Left ventricle myocardium inferior (tissue), 1 donor: ENCODE data around the gene PSD. TPM values are rescaled to one million over a fixed set of nuclear protein-coding genes. Genes with fewer than 3 reads are reported as not detected.
A peak's percentile ranks its signal among the peaks of the same experiment; 100 is the strongest.

Experiments used
- DNase-seq: peaks from one replicate; pipeline ENCODE4 v3.0.0-alpha.2; 2020
- H3K27ac ChIP-seq: fragments of 200-600 bp; replicated peaks from 2 replicates; pipeline ENCODE4 v1.8.0; 2021
- H3K27me3 ChIP-seq: fragments of 200-600 bp; 2 replicates; pipeline ENCODE4 v1.8.0; 2021; ENCODE audit warnings: low read depth
- H3K36me3 ChIP-seq: fragments of 200-600 bp; 2 replicates; pipeline ENCODE4 v1.8.0; 2021
- H3K4me1 ChIP-seq: fragments of 200-600 bp; 2 replicates; pipeline ENCODE4 v1.8.0; 2021
- H3K4me3 ChIP-seq: fragments of 200-600 bp; 2 replicates; pipeline ENCODE4 v1.8.0; 2021; ENCODE audit warnings: mild to moderate bottlenecking, moderate library complexity
- H3K9me3 ChIP-seq: fragments of 200-600 bp; replicated peaks from 2 replicates; pipeline ENCODE4 v1.8.0; 2021
- CTCF ChIP-seq: fragments of 200-600 bp; IDR thresholded peaks from 2 replicates; pipeline ENCODE4 v1.8.0; 2021; ENCODE audit warnings: antibody characterized with exemption, mild to moderate bottlenecking, borderline replicate concordance
- intact Hi-C: fragments of 100-400 bp; cut with micrococcal nuclease; formaldehyde crosslinking; loops from one replicate; pipeline ENCODE4 v1.11.0; 2022
- total RNA-seq: library from RNA; stranded (reverse); fragmentation: NEBNext Ultra II Directional; extraction: Animal tissue kit (Norgen Biotek cat#: 25700); gene quantifications from one replicate; pipeline ENCODE4 v1.2.1, GENCODE V29; 2021
- donor health status: DM: no; HTN: yes; CAD: no; lungs with severe emphysema.

PSD gene
- total RNA-seq, 1 donor from 2014 or later: 0.93 TPM

GRCh38 chr10:102450374-102451104 lies 32.0 kb upstream of the PSD start:
- Histone ChIP-seq H3K4me3 (peak overlapping the region; percentile 84), H3K27ac (peak overlapping the region; percentile 92), H3K36me3 (no peaks in the 10 kb centered on the region), H3K27me3 (no peaks in the 10 kb centered on the region), H3K9me3 (no peaks in the 10 kb centered on the region), H3K4me1 (peaks cover 28% of the 10 kb centered on the region)
- peak; percentile 87 for DNase-seq
- no peak for TF ChIP-seq CTCF
- intact Hi-C loops: no loop called here

GRCh38 chr10:102450124-102450373 lies 31.5 kb upstream of the PSD start:
- H3K27me3 ChIP-seq: no peaks in the 10 kb centered on the region
- peaks cover 28% of the 10 kb centered on the region for H3K4me1 ChIP-seq
- peak overlapping the region; percentile 84 for H3K4me3 ChIP-seq
- no peak for DNase-seq
- H3K9me3 ChIP-seq: no peaks in the 10 kb centered on the region
- intact Hi-C loops: no loop called here
- peak overlapping the region; percentile 92 for H3K27ac ChIP-seq
- H3K36me3 ChIP-seq: no peaks in the 10 kb centered on the region
- TF ChIP-seq CTCF: no peak

DNA sequence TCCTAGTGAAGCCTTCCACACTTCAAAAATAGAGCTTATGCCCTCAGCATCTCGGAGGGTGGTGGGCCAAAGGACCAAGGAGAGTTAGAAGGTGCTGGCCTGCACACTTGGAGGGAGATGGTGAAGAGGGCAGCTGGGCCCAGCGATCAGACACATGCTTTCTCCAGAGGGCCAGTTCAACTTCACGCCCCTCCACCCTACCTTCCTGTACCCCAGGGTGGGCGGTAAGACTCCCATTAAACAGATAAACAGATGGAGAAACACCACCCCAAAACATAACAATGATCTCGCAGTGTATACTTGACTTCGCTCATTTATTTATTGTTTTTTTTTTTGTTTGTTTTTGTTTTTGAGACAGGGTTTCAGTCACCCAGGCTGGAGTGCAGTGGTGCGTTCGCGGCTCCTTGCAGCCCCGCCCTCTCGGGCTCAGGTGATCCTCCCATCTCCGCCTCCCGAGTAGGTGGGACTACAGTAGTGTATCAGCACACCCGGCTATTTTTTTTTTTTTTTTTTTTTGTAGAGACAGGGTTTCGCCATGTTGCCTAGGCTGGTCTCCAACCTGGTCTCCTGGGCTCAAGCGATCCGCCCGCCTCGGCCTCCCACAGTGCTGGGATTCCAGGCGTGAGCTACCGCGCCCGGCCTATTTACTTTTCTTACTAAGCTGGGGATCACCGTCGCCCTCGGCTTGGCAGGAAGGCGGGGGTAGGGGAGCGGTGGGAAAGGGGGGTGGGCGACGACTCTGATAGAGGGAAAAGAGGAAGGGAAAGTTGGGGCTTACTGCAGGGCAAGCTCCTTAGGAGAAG lies 30.9 kb upstream of the PSD start:
- peak; percentile 54 for DNase-seq
- H3K27ac ChIP-seq: peak overlapping the region; percentile 92
- intact Hi-C loops: no loop called here
- no peak for TF ChIP-seq CTCF
- H3K27me3 ChIP-seq: no peaks in the 10 kb centered on the region
- peak overlapping the region; percentile 84 for H3K4me3 ChIP-seq
- H3K9me3 ChIP-seq: no peaks in the 10 kb centered on the region
- peaks cover 28% of the 10 kb centered on the region for H3K4me1 ChIP-seq
- no peaks in the 10 kb centered on the region for H3K36me3 ChIP-seq

- Histone ChIP-seq H3K9me3 (no peaks in the 10 kb centered on the region), H3K36me3 (no peaks in the 10 kb centered on the region), H3K27me3 (peaks cover 3% of the 10 kb centered on the region), H3K4me3 (no peak overlapping the region), H3K4me1 (peaks cover 7% of the 10 kb centered on the region), H3K27ac (no peak overlapping the region)
- no peak for DNase-seq
- intact Hi-C loops: no loop called here
- TF ChIP-seq CTCF: no peak
These were observed 26.3 kb upstream of the PSD start for GRCh38 chr10:102444851-102445250.

- H3K9me3 ChIP-seq: no peaks in the 10 kb centered on the region
- no peak overlapping the region for H3K27ac ChIP-seq
- H3K4me1 ChIP-seq: no peaks in the 10 kb centered on the region
- intact Hi-C loops: no loop called here
- no peak for TF ChIP-seq CTCF
- H3K36me3 ChIP-seq: no peaks in the 10 kb centered on the region
- H3K4me3 ChIP-seq: no peak overlapping the region
- peaks cover 53% of the 10 kb centered on the region for H3K27me3 ChIP-seq
- DNase-seq: no peak
These were observed 19.8 kb upstream of the PSD start for GRCh38 chr10:102438374-102438773.
